CD4-positive, alpha-beta T cell (primary cell): ENCODE data around the gene MAP4K2. TPM values are rescaled to one million over a fixed set of nuclear protein-coding genes. Genes with fewer than 3 reads are reported as not detected.

ENCODE experiments used
- ATAC-seq: fragments of 200-7000 bp; cut with Tn5 transposase; one replicate; pipeline ENCODE4 v1.10.0; 2022; ENCODE audit warnings: mild to moderate bottlenecking; ENCODE audit not compliant: poor library complexity
- CTCF ChIA-PET: fragments of 350-600 bp; sonication (Branson Sonifier 250); formaldehyde crosslinking; loops from one replicate; lab custom pipeline; 2021; ENCODE audit warnings: antibody characterized with exemption, inconsistent platforms; lab: Charles Lee
- POLR2A ChIA-PET: fragments of 350-600 bp; sonication (Branson Sonifier 250); formaldehyde crosslinking; loops from one replicate; lab custom pipeline; 2021; ENCODE audit warnings: antibody characterized with exemption, inconsistent platforms; lab: Charles Lee
- DNase-seq, 14 experiments: peaks; one replicate each; pipeline ENCODE4 v3.0.0-alpha.2; 2013 to 2020; ENCODE audit warnings: mixed read lengths in 2 of 14
- H3K27ac ChIP-seq, 2 donors: one replicate each; pipeline versions ENCODE4 v1.5.1 to v1.7.0; 2013; ENCODE audit warnings: low read length in 2 of 2, low read depth in 1 of 2, mild to moderate bottlenecking in 1 of 2
- H3K27me3 ChIP-seq, 2 experiments: 1 replicate in 1 of 2; 2 replicates in 1 of 2; pipeline versions ENCODE4 v1.6.1 to v1.7.0; 2013; ENCODE audit warnings: low read length in 2 of 2, control low read depth in 1 of 2, mild to moderate bottlenecking in 1 of 2, moderate library complexity in 1 of 2; ENCODE audit not compliant: insufficient read depth in 2 of 2, control insufficient read depth in 1 of 2
- H3K36me3 ChIP-seq: one replicate; pipeline ENCODE4 v1.6.1; 2013; ENCODE audit warnings: low read length, control low read depth; ENCODE audit not compliant: insufficient read depth
- H3K4me1 ChIP-seq: one replicate; pipeline ENCODE4 v1.6.1; 2013; ENCODE audit warnings: low read length, control low read depth; ENCODE audit not compliant: insufficient read depth
- H3K4me3 ChIP-seq: one replicate; pipeline ENCODE4 v1.5.1; 2013; ENCODE audit warnings: mild to moderate bottlenecking, low read length, moderate library complexity
- H3K9me3 ChIP-seq, 2 experiments: 1 replicate in 1 of 2; 2 replicates in 1 of 2; pipeline versions ENCODE4 v1.6.1 to v1.7.0; 2013; ENCODE audit warnings: low read length in 2 of 2, mild to moderate bottlenecking in 2 of 2, control low read depth in 1 of 2, moderate library complexity in 1 of 2; ENCODE audit not compliant: control insufficient read depth in 1 of 2, insufficient read depth in 1 of 2
- H3K27ac Mint-ChIP-seq: one replicate; pipeline ENCODE4 v1.8.0; 2020; ENCODE audit warnings: mixed read lengths
- H3K27me3 Mint-ChIP-seq: one replicate; pipeline ENCODE4 v1.8.0; 2021; ENCODE audit warnings: mixed read lengths
- H3K36me3 Mint-ChIP-seq: one replicate; pipeline ENCODE4 v1.8.0; 2021; ENCODE audit warnings: low read depth, mixed read lengths
- H3K4me1 Mint-ChIP-seq: one replicate; pipeline ENCODE4 v1.8.0; 2021; ENCODE audit warnings: low read depth, mixed read lengths
- H3K4me3 Mint-ChIP-seq: one replicate; pipeline ENCODE4 v1.8.0; 2020; ENCODE audit warnings: mild to moderate bottlenecking, mixed read lengths
- H3K9me3 Mint-ChIP-seq: one replicate; pipeline ENCODE4 v1.8.0; 2020; ENCODE audit warnings: mixed read lengths
- intact Hi-C, 2 experiments: fragments of 100-400 bp; cut with DNase I in 1 of 2; cut with micrococcal nuclease in 1 of 2; formaldehyde crosslinking; loops; one replicate each; pipeline versions ENCODE4 v1.15.1 to v1.9.0; 2023 to 2025; cut with DNase I, micrococcal nuclease
- total RNA-seq, 174 experiments: library from RNA in 2 of 174; stranded (reverse) in 2 of 174; gene quantifications; one replicate each; pipeline ENCODE4 v1.2.3 and lab custom pipeline; 2021 to 2026
- TF ChIP-seq, protein P1 (sequence below): fragments of 200-600 bp; IDR thresholded peaks from one replicate; pipeline ENCODE4 v1.8.0; 2022; ENCODE audit warnings: antibody characterized with exemption, mild to moderate bottlenecking

The MAP4K2 gene
- total RNA-seq, 2 experiments from 2014 or later: 71.9 to 74.1 TPM

GRCh38 chr11:64759131-64759721, 43.8 kb downstream of the MAP4K2 start:
- intact Hi-C loops: no loop called here
- ChIA-PET POLR2A (interaction anchor here (1.0 to 15.0 kb wide), 4 partner anchors 13 to 25 kb away, joined by 3 to 634 read pairs (median 184); partner anchors contain the start of genes RASGRP2 and SF1), CTCF (interaction anchor here (5.9 kb wide), 1 partner anchor 15 kb away, joined by 45 read pairs; the partner anchor contains the start of gene RASGRP2)
- Mint-ChIP-seq H3K4me3 (peak overlapping the region; percentile 15), H3K36me3 (peaks cover 34% of the 10 kb centered on the region), H3K9me3 (no peaks in the 10 kb centered on the region), H3K4me1 (peaks cover 51% of the 10 kb centered on the region), H3K27me3 (no peaks in the 10 kb centered on the region), H3K27ac (peak overlapping the region; percentile 85)
- H3K4me3 ChIP-seq: no peak overlapping the region
- no peak for ATAC-seq
- peaks cover 40% of the 10 kb centered on the region for H3K36me3 ChIP-seq
- H3K4me1 ChIP-seq: peaks cover 79% of the 10 kb centered on the region
- DNase-seq: peak in 1 of 14 experiments; percentile 39
- H3K9me3 ChIP-seq: no peaks in the 10 kb centered on the region
- H3K27me3 ChIP-seq: no peaks in the 10 kb centered on the region
- no peak overlapping the region for H3K27ac ChIP-seq
- TF ChIP-seq, protein P1, sequence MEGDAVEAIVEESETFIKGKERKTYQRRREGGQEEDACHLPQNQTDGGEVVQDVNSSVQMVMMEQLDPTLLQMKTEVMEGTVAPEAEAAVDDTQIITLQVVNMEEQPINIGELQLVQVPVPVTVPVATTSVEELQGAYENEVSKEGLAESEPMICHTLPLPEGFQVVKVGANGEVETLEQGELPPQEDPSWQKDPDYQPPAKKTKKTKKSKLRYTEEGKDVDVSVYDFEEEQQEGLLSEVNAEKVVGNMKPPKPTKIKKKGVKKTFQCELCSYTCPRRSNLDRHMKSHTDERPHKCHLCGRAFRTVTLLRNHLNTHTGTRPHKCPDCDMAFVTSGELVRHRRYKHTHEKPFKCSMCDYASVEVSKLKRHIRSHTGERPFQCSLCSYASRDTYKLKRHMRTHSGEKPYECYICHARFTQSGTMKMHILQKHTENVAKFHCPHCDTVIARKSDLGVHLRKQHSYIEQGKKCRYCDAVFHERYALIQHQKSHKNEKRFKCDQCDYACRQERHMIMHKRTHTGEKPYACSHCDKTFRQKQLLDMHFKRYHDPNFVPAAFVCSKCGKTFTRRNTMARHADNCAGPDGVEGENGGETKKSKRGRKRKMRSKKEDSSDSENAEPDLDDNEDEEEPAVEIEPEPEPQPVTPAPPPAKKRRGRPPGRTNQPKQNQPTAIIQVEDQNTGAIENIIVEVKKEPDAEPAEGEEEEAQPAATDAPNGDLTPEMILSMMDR: no peak

DNA sequence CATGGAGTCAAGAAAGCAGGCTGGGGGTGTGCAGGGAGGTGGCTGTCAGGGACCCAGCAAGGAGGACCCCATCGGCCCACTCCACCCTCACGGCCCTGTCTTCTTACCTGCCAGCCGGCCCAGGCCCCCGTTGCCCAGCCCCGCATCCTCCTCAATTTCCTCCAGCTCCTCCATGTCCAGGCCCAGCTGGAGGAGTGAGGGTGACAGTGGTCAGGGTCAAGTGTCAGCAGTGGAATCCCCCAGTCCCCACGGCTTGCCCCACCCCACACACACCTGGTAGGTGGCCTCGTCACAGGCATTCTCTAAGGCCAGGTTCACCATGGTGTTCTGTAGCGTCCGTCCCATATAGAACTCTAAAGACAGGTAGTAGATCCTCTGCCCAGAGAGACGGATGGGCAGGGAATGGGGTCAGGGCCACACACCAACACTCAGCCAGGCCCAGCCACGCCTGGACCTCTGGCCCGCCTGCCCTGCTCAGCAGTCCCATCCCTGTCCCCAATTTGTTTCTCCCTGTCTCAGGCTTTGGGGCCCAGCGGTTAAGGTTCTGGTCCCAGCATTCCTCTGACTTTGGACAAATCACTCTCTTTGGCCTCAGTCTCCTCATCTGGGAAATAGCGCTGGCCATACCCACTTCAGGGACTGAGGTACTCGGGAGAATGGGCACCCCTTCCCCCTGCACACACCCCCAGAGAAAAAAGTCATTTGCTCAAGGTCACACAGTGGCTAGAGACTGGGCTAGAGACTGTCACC, 44.5 kb downstream of the MAP4K2 start:
- Histone ChIP-seq H3K9me3 (no peaks in the 10 kb centered on the region), H3K4me1 (peaks cover 72% of the 10 kb centered on the region), H3K27me3 (no peaks in the 10 kb centered on the region), H3K27ac (no peak overlapping the region), H3K4me3 (no peak overlapping the region), H3K36me3 (peaks cover 35% of the 10 kb centered on the region)
- Mint-ChIP-seq H3K27ac (peak overlapping the region; percentile 85), H3K9me3 (no peaks in the 10 kb centered on the region), H3K4me1 (peaks cover 44% of the 10 kb centered on the region), H3K4me3 (no peak overlapping the region), H3K36me3 (peaks cover 30% of the 10 kb centered on the region), H3K27me3 (no peaks in the 10 kb centered on the region)
- ATAC-seq (no peak), DNase-seq (peak in 1 of 14 experiments; percentile 38)
- TF ChIP-seq, protein P1: no peak
- CTCF ChIA-PET: interaction anchor here (5.9 kb wide), 1 partner anchor 15 kb away, joined by 45 read pairs; the partner anchor contains the start of gene RASGRP2
- POLR2A ChIA-PET: interaction anchor here (1.3 to 15.0 kb wide), 3 partner anchors 12 to 20 kb away, joined by 3 to 634 read pairs (median 363); partner anchors contain the start of genes RASGRP2 and SF1
- intact Hi-C loops: no loop called here

- DNase-seq: peak in 1 of 14 experiments; percentile 36
- H3K27ac ChIP-seq: no peak overlapping the region
Observed at GRCh38 chr11:64757549-64758329, 45.3 kb downstream of the MAP4K2 start.

More at GRCh38 chr11:64757549-64758329, 45.3 kb downstream of the MAP4K2 start:
- ATAC-seq: no peak
- Histone ChIP-seq H3K4me3 (no peak overlapping the region), H3K27me3 (no peaks in the 10 kb centered on the region), H3K36me3 (peaks cover 34% of the 10 kb centered on the region), H3K9me3 (no peaks in the 10 kb centered on the region), H3K4me1 (peaks cover 66% of the 10 kb centered on the region)
- H3K27ac Mint-ChIP-seq: no peak overlapping the region
- ChIA-PET POLR2A (interaction anchor here (1.3 to 15.0 kb wide), 2 partner anchors 11 to 21 kb away, joined by 3 to 634 read pairs; partner anchors contain the start of genes RASGRP2 and SF1), CTCF (no interaction called here)
- TF ChIP-seq, protein P1: no peak
- H3K9me3 Mint-ChIP-seq: no peaks in the 10 kb centered on the region
- intact Hi-C loops: no loop called here
- H3K4me3 Mint-ChIP-seq: no peak overlapping the region
- peaks cover 41% of the 10 kb centered on the region for H3K4me1 Mint-ChIP-seq
- H3K27me3 Mint-ChIP-seq: no peaks in the 10 kb centered on the region
- H3K36me3 Mint-ChIP-seq: peaks cover 28% of the 10 kb centered on the region
